Measurements from ENCODE around the gene OIT3. TPM values are rescaled to one million over a fixed set of nuclear protein-coding genes. Genes with fewer than 3 reads are reported as not detected.
"Not testable (repeated sequence)": the region's sequence is repeated elsewhere in the genome, so short reads cannot be mapped to it uniquely, and the experiment has no call there.

The OIT3 gene
- total and polyA plus RNA-seq, 8 donors = 0.05 to 2.0 (median 0.45) TPM; not detected in 3

DNA sequence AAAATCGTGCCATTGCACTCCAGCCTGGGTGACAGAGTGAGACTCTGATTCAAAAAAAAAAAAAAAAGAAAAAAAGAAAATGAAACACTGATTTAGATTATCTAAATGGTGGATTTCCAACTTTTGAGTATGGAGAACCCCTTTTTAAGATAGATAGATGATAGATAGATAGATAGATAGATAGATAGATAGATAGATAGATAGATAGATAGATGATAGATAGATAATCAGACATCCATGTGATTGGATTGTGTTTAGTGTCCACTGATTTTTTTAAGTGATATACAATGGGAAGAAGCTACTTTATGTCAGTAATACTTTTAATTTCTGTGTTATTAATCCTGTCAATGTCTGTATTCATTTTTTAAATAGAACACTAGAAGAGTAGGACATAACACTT is 6.0 kb downstream of the OIT3 start:
- DNase-seq = no peak
- WGBS, 5 donors = 88 to 97% (median 93%) methylated on average over 1 of the region's 1 CpG
- peaks cover 0 to 8% (median 0%) of the 10 kb centered on the region in 3 donors for H3K27me3 ChIP-seq
- no peak overlapping the region for H3K27ac ChIP-seq
- H3K36me3 ChIP-seq = no peaks in the 10 kb centered on the region
- no peaks in the 10 kb centered on the region for H3K4me1 ChIP-seq
- H3K9me3 ChIP-seq = no peaks in the 10 kb centered on the region
- TF ChIP-seq POLR2A (IDR thresholded peaks at IDR 0.05) = no peak
- no peak for TF ChIP-seq EP300 (IDR thresholded peaks at IDR 0.05)
- TF ChIP-seq POLR2AphosphoS5 (IDR thresholded peaks at IDR 0.05) = no peak
- TF ChIP-seq, protein P1, sequence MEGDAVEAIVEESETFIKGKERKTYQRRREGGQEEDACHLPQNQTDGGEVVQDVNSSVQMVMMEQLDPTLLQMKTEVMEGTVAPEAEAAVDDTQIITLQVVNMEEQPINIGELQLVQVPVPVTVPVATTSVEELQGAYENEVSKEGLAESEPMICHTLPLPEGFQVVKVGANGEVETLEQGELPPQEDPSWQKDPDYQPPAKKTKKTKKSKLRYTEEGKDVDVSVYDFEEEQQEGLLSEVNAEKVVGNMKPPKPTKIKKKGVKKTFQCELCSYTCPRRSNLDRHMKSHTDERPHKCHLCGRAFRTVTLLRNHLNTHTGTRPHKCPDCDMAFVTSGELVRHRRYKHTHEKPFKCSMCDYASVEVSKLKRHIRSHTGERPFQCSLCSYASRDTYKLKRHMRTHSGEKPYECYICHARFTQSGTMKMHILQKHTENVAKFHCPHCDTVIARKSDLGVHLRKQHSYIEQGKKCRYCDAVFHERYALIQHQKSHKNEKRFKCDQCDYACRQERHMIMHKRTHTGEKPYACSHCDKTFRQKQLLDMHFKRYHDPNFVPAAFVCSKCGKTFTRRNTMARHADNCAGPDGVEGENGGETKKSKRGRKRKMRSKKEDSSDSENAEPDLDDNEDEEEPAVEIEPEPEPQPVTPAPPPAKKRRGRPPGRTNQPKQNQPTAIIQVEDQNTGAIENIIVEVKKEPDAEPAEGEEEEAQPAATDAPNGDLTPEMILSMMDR (IDR thresholded peaks at IDR 0.05) = no peak
- intact Hi-C loops (cut with DNase I; ENCODE audit: low total_unique reads) = no loop called here
- H3K4me3 ChIP-seq = no peak overlapping the region

DNA sequence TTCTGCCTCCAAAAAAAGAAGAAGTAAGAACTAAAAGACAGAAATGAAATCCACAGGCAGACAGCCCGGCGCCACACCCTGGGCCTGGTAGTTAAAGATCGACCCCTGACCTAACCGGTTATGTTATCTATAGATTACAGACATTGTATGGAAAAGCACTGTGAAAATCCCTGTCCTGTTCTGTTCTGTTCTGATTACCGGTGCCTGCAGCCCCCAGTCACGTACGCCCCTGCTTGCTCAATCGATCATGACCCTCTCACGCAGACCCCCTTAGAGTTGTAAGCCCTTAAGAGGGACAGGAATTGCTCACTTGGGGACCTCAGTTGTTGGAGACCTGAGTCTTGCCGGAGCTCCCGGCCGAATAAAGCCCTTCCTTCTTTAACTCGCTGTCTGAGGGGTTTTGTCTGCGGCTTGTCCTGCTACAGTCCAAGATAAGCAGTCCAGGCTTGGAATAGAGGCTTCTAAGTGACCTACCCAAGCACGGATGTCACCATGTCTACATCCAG is 10.5 kb downstream of the OIT3 start:
- H3K27me3 ChIP-seq; H3K36me3 ChIP-seq; intact Hi-C loops (cut with DNase I; ENCODE audit: low total_unique reads); H3K27ac ChIP-seq; H3K9me3 ChIP-seq; DNase-seq; H3K4me1 ChIP-seq; H3K4me3 ChIP-seq: not testable (repeated sequence)
- 84 to 93% (median 89%) methylated on average over 15 of the region's 15 CpGs for WGBS, 5 donors

DNA sequence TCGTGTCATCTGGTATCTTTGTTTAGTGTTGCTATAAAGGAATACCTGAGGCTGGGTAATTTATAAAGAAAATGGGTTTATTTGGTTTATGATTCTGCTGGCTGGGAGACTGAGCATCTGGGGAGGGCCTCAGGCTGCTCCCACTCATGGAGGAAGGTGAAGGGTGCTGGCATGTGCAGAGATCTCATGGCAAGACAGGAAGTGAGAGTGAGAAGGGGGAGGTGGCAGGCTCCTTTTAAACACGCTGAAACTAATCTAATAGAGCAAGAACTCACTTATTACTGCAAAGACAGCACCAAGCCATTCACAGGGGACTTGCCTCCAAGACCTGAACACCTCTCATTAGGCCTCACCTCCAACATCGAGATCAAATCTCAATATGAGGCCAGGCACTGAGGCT is 11.3 kb downstream of the OIT3 start:
- Histone ChIP-seq H3K4me1 (no peaks in the 10 kb centered on the region), H3K27me3 (no peaks in the 10 kb centered on the region), H3K27ac (no peak overlapping the region), H3K9me3 (no peaks in the 10 kb centered on the region), H3K4me3 (no peak overlapping the region), H3K36me3 (no peaks in the 10 kb centered on the region)
- 83 to 92% (median 88%) methylated on average over 3 of the region's 3 CpGs for WGBS, 5 donors
- TF ChIP-seq POLR2AphosphoS5 (IDR thresholded peaks at IDR 0.05) = no peak
- TF ChIP-seq POLR2A (IDR thresholded peaks at IDR 0.05) = no peak
- TF ChIP-seq, protein P1 (IDR thresholded peaks at IDR 0.05) = no peak
- TF ChIP-seq EP300 (IDR thresholded peaks at IDR 0.05) = no peak
- intact Hi-C loops (cut with DNase I; ENCODE audit: low total_unique reads) = no loop called here
- no peak for DNase-seq

DNA sequence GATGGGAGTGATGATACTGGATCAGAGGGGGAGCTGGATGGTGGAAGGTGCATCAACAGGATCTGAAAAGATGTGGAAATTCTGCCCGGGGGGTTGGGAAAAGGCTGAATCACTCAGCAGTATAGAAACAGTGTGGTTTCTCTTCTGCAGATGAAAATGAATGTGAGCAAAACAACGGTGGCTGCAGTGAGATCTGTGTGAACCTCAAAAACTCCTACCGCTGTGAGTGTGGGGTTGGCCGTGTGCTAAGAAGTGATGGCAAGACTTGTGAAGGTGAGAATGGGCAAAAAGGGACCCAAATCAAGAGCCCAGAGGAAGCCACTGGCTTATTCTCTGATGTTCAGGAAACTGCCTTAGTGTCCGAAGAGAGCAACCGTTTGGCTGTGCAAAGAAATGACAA is 12.9 kb downstream of the OIT3 start:
- Histone ChIP-seq H3K27me3 (no peaks in the 10 kb centered on the region), H3K36me3 (no peaks in the 10 kb centered on the region), H3K4me3 (no peak overlapping the region), H3K4me1 (no peaks in the 10 kb centered on the region), H3K27ac (no peak overlapping the region), H3K9me3 (no peaks in the 10 kb centered on the region)
- intact Hi-C loops (cut with DNase I; ENCODE audit: low total_unique reads) = no loop called here
- DNase-seq = no peak
- no peak for TF ChIP-seq POLR2AphosphoS5 (IDR thresholded peaks at IDR 0.05)
- TF ChIP-seq, protein P1 (IDR thresholded peaks at IDR 0.05) = no peak
- no peak for TF ChIP-seq POLR2A (IDR thresholded peaks at IDR 0.05)
- TF ChIP-seq EP300 (IDR thresholded peaks at IDR 0.05) = no peak
- WGBS, 5 donors = 86 to 93% (median 90%) methylated on average over 6 of the region's 6 CpGs

DNA sequence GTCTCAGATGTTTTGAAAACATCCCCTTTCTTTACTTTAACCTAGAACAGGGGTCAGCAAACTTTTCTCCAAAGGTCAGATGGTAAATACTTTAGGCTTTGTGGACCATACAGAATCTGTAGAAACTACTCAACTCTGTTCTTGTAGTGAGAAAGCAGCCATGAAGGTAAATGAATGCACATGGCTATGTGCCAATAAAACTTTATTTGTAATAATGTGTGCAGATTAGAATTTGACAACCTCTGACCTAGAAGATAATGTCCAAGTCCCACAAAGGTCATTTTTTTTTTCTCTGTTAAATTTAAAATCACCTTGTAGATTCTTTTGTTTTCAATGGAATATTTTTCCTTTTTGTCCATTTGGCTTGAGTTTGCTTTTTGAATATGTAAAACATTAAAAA is 17.2 kb downstream of the OIT3 start:
- no peak for DNase-seq
- Histone ChIP-seq H3K27ac (no peak overlapping the region), H3K9me3 (no peaks in the 10 kb centered on the region), H3K36me3 (no peaks in the 10 kb centered on the region), H3K4me3 (no peak overlapping the region), H3K27me3 (no peaks in the 10 kb centered on the region), H3K4me1 (no peaks in the 10 kb centered on the region)
- intact Hi-C loops (cut with DNase I; ENCODE audit: low total_unique reads) = no loop called here
- TF ChIP-seq, protein P1 (IDR thresholded peaks at IDR 0.05) = no peak
- no peak for TF ChIP-seq POLR2A (IDR thresholded peaks at IDR 0.05)
- no peak for TF ChIP-seq POLR2AphosphoS5 (IDR thresholded peaks at IDR 0.05)
- no peak for TF ChIP-seq EP300 (IDR thresholded peaks at IDR 0.05)
